Natural killer cell treated with Interleukin-12 subunit alpha and Interleukin-12 subunit beta and Interleukin-15 and Interleukin-18, amount 100 ng/mL, for 72 hours (primary cell): ENCODE measurements around the gene SNX3. TPM values are rescaled to one million over a fixed set of nuclear protein-coding genes. Genes with fewer than 3 reads are reported as not detected.
"Not testable (repeated sequence)": the region's sequence is repeated elsewhere in the genome, so short reads cannot be mapped to it uniquely, and the experiment has no call there.

Experiments used
- ATAC-seq, 2 donors: fragments of 150-1000 bp; cut with Tn5 transposase in 1 of 2; sonication (Bioruptor Pico), chemical (Tn5 transposase) in 1 of 2; 2 replicates each; pipeline ENCODE4 v1.10.0; 2021
- DNase-seq: peaks from one replicate; pipeline ENCODE4 v3.0.0; 2022; ENCODE audit warnings: low spot score
- H3K27ac Mint-ChIP-seq, 2 donors: 1 replicate in 1 of 2; 2 replicates in 1 of 2; pipeline ENCODE4 v1.8.0; 2022; ENCODE audit warnings: mixed read lengths in 2 of 2, mild to moderate bottlenecking in 1 of 2, moderate library complexity in 1 of 2
- H3K27me3 Mint-ChIP-seq, 2 donors: 1 replicate in 1 of 2; 2 replicates in 1 of 2; pipeline ENCODE4 v1.8.0; 2022; ENCODE audit warnings: mixed read lengths in 2 of 2
- H3K36me3 Mint-ChIP-seq: one replicate; pipeline ENCODE4 v1.8.0; 2022; ENCODE audit warnings: mixed read lengths
- H3K4me1 Mint-ChIP-seq, 2 donors: 1 replicate in 1 of 2; 2 replicates in 1 of 2; pipeline ENCODE4 v1.8.0; 2022; ENCODE audit warnings: low read depth in 2 of 2, mixed read lengths in 2 of 2, mild to moderate bottlenecking in 1 of 2
- H3K4me3 Mint-ChIP-seq: one replicate; pipeline ENCODE4 v1.8.0; 2022; ENCODE audit warnings: mixed read lengths
- H3K9me3 Mint-ChIP-seq: 2 replicates; pipeline ENCODE4 v1.8.0; 2022; ENCODE audit warnings: mixed read lengths
- total RNA-seq, 2 donors: library from RNA; stranded (reverse); gene quantifications; one replicate each; pipeline ENCODE4 v1.2.3, GENCODE V29; 2022

SNX3 gene
- total RNA-seq, 2 donors from 2014 or later, result 40.8 to 76.6 TPM

DNA sequence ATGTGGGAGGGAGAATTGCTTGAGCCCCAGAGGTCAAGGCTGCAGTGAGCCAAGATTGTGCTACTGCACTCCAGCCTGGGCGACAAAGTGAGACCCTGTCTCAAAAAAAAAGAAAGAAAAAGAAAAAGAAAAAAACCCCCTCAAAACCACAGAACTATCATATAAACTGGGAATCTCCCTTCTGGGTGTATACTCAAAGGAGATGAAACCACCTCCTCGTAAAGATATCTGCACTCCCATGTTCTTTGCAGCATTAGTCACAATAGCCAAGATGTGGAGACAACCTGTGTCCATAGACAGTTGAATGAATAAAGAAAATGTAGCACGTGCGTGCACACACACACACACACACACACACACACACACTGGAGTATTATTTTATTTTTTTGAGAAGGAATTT, 25.5 kb upstream of the SNX3 start:
- Mint-ChIP-seq H3K27ac (no peak overlapping the region), H3K9me3 (no peaks in the 10 kb centered on the region), H3K4me3 (no peak overlapping the region), H3K27me3 (peaks cover 3 to 9% of the 10 kb centered on the region in 2 donors), H3K4me1 (no peaks in the 10 kb centered on the region), H3K36me3 (no peaks in the 10 kb centered on the region)
- DNase-seq (no peak), ATAC-seq (no peak)

DNA sequence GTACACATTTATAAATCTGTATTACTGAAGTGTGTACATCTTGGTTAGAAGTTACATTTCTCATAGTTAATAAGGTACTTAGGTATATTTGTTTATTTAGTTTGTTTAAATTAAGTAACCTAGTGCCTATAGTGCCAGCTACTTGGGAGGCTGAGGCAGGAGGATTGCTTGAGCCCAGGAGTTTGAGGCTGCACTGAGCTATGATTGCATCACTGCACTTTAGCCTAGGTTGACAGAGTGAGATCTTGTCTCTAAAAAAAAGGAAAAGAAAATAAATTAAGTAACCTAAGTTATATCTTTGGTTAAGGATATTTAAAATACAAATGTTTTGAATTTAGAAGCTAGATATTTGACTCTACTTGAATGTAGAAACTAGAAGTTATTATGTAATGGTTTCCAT, 24.5 kb upstream of the SNX3 start:
- Mint-ChIP-seq H3K36me3 (no peaks in the 10 kb centered on the region), H3K27me3 (peaks cover 3 to 9% of the 10 kb centered on the region in 2 donors), H3K27ac (no peak overlapping the region), H3K4me1 (no peaks in the 10 kb centered on the region), H3K9me3 (no peaks in the 10 kb centered on the region), H3K4me3 (no peak overlapping the region)
- DNase-seq (no peak), ATAC-seq (no peak)

DNA sequence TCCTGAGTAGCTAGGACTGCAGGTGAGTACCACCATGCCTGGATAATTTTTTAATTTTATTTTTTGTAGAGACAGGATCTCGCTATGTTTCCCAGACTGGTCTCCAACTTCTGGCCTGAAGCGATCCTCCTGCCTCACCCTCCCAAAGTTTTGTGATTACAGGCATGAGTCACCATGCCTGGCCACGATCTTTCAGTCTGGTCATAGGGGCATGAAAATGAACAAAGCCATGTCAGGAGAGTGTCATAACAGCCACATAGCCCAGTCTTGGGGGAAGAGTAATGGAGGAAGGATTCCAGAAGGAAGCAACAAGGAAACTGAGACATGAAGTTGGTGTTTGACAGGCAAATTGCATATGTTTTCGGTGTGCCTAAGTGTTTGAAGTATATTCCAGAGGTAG, 17.0 kb upstream of the SNX3 start:
- ATAC-seq, result no peak
- H3K4me3 Mint-ChIP-seq, result no peak overlapping the region
- DNase-seq, result no peak

DNA sequence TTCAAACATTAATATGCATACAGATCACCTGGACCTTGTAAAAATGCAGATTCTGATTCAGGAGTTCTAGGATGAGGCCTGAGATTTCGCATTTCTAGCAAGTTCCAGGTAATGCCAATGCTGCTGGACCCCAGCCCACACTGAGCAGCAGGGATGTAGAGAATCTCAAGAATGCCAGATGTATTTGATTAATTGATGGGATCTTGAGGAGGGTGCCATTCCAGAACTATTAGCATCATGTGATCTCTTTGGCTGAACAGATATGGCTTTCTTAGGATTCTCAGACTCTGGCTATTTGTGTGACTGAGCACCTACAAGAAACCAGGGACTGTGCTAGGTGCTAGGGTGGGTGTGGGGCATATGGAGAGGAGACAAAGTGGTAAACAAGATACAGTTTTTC, 16.5 kb upstream of the SNX3 start:
- H3K27ac Mint-ChIP-seq, result no peak overlapping the region
- H3K9me3 Mint-ChIP-seq, result no peaks in the 10 kb centered on the region
- H3K4me1 Mint-ChIP-seq, result no peaks in the 10 kb centered on the region
- DNase-seq, result no peak
- H3K27me3 Mint-ChIP-seq, result peaks cover 7 to 9% of the 10 kb centered on the region in 2 donors
- no peak for ATAC-seq
- H3K4me3 Mint-ChIP-seq, result no peak overlapping the region
- H3K36me3 Mint-ChIP-seq, result no peaks in the 10 kb centered on the region

More for the DNA sequence above, 17.0 kb upstream of the SNX3 start:
- H3K4me1 Mint-ChIP-seq, result no peaks in the 10 kb centered on the region
- no peak overlapping the region for H3K27ac Mint-ChIP-seq
- no peaks in the 10 kb centered on the region for H3K36me3 Mint-ChIP-seq
- H3K9me3 Mint-ChIP-seq, result no peaks in the 10 kb centered on the region
- peaks cover 7 to 9% of the 10 kb centered on the region in 2 donors for H3K27me3 Mint-ChIP-seq

DNA sequence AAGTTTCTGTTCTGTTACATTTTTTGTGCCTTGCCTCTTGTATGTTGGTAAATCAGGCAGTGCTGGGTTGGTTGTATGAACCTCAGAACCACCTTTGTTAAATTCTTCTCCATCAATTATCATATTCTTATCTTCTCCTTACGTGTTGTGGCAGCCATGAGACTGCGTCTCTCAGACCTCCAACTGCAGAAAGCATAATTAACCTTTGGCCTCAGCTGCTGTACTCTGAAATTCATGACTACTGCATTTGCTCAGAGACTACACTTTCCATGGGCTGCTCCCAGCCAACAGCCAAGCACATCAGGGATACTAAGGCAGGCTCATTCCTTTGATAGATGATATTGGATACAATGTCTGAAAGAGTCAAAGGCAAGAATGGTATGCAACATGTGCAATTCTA, 15.1 kb upstream of the SNX3 start:
- Mint-ChIP-seq H3K27ac (no peak overlapping the region), H3K27me3 (peaks cover 7 to 9% of the 10 kb centered on the region in 2 donors), H3K4me3 (no peak overlapping the region), H3K36me3 (no peaks in the 10 kb centered on the region), H3K9me3 (no peaks in the 10 kb centered on the region), H3K4me1 (no peaks in the 10 kb centered on the region)
- DNase-seq, result no peak
- no peak for ATAC-seq

DNA sequence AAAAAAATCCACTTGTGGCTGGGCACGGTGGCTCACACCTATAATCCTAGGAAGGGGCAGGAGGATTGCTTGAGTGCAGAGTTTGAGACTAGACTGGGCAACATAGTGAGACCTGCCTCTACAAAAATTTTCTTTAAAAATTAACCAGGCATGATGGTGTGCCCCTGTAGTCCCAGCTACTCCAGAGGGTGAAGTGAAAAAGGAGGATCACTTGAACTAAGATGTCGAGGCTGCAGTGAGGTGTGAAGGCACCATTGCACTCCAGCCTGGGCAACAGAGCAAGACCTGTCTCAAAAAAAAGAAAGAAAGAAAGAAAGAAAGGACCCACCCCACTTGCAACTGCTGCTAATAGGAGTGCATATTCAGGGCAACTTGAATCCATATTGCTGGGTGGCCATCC, 13.7 kb upstream of the SNX3 start:
- no peak overlapping the region for H3K4me3 Mint-ChIP-seq
- H3K27me3 Mint-ChIP-seq, result peaks cover 7 to 9% of the 10 kb centered on the region in 2 donors
- no peaks in the 10 kb centered on the region for H3K36me3 Mint-ChIP-seq
- H3K4me1 Mint-ChIP-seq, result no peaks in the 10 kb centered on the region
- no peaks in the 10 kb centered on the region for H3K9me3 Mint-ChIP-seq
- H3K27ac Mint-ChIP-seq, result no peak overlapping the region
- ATAC-seq (no peak), DNase-seq (no peak)

DNA sequence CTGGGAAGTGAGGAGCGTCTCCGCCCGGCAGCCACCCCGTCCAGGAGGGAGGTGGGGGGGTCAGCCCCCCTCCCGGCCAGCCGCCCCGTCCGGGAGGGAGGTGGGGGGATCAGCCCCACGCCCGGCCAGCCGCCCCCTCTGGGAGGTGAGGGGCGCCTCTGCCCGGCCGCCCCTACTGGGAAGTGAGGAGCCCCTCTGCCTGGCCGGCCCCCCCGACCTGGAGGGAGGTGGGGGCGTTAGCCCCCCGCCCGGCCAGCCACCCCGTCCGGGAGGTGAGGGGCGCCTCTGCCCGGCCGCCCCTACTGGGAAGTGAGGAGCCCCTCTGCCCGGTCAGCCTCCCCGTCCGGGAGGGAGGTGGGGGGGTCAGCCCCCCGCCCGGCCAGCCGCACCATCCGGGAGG, 9.1 kb upstream of the SNX3 start:
- not testable (repeated sequence) for H3K4me3 Mint-ChIP-seq, H3K9me3 Mint-ChIP-seq, DNase-seq, H3K27ac Mint-ChIP-seq, H3K36me3 Mint-ChIP-seq, ATAC-seq, H3K4me1 Mint-ChIP-seq, H3K27me3 Mint-ChIP-seq

DNA sequence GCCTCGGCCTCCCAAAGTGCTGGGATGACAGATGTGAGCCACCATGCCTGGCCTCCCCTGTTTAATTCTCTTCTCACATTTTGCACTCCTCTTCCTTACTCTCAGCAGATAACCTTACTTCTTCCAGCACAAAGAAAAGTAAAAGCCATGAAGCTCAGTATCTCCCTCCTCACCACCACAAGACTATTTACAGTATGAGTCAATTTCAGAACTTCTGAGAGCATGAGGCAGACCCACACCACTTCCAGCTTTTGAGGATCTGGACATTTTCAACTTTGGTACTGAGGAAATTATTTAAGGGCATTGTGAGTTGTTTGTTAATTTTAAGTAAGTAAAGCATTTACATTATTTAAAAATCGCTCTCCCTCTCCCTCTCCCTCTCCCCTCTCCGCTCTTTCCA, 8.0 kb upstream of the SNX3 start:
- Mint-ChIP-seq H3K4me3 (no peak overlapping the region), H3K27ac (peak overlapping the region in 1 of 2 donors; percentile 8), H3K27me3 (peaks cover 0 to 2% of the 10 kb centered on the region in 2 donors), H3K9me3 (no peaks in the 10 kb centered on the region), H3K4me1 (no peaks in the 10 kb centered on the region), H3K36me3 (no peaks in the 10 kb centered on the region)
- no peak for ATAC-seq
- no peak for DNase-seq

DNA sequence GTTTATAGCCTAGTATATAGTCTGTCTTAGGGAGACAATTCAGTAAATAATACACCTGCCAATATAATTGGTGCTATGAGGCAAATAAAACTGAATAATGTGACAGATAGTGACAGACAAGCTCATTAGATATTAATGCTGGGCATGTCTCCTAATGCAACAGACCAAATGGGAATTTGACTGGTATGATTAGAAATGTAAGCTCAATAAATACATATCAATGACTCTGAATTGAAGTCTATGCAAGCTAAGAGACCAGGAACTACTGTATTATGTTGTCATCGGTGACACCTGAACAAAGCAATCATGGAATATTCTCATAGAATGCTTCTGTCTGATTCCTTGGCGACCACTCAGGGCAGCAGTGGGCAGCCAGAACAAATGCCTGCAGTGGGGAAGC, 2.5 kb upstream of the SNX3 start:
- no peak for DNase-seq
- Mint-ChIP-seq H3K9me3 (no peaks in the 10 kb centered on the region), H3K27ac (no peak overlapping the region), H3K27me3 (no peaks in the 10 kb centered on the region), H3K4me3 (no peak overlapping the region), H3K36me3 (no peaks in the 10 kb centered on the region), H3K4me1 (peaks cover 4 to 5% of the 10 kb centered on the region in 2 donors)
- no peak for ATAC-seq

DNA sequence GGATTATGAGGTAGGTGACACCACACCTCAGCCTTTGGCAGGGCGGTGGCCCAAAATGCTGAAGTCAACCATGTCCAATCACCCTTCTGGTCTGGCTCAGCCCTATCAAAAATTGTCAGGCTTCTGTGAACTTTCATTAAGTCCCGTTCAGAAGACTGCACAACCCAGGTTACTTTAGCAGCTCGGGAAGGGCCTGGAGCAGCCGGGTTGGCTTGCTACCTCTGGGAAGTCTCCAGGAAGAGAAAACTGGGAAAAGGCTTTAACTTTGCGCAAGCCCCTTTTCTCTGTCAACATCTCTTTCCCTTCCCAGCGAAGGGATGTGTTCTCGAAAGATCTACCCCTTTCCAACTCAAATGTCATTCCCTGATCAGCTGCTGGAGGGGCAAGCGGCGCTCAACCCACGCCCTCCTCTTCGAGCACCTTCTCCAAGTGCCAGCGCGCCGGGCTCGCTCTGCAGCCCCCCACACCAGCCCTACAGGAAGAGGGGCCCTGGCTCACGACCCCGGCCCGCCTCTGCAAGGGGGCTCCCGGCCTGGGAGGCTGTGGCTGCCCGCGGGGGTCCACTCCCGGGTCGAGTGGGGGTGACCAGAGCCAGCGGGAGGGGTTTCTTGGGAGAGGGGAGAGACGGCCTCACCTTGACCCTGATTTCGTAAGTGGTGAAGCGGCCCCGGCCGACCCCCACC, 573 bp downstream of the SNX3 start:
- no peaks in the 10 kb centered on the region for H3K9me3 Mint-ChIP-seq
- DNase-seq, result no peak
- H3K27me3 Mint-ChIP-seq, result no peaks in the 10 kb centered on the region
- peak overlapping the region; percentile 89 for H3K4me3 Mint-ChIP-seq
- no peaks in the 10 kb centered on the region for H3K36me3 Mint-ChIP-seq
- peak in 1 of 2 donors; percentile 5 for ATAC-seq
- H3K27ac Mint-ChIP-seq, result peak overlapping the region; percentile 88 to 94
- peaks cover 10 to 14% of the 10 kb centered on the region in 2 donors for H3K4me1 Mint-ChIP-seq

DNA sequence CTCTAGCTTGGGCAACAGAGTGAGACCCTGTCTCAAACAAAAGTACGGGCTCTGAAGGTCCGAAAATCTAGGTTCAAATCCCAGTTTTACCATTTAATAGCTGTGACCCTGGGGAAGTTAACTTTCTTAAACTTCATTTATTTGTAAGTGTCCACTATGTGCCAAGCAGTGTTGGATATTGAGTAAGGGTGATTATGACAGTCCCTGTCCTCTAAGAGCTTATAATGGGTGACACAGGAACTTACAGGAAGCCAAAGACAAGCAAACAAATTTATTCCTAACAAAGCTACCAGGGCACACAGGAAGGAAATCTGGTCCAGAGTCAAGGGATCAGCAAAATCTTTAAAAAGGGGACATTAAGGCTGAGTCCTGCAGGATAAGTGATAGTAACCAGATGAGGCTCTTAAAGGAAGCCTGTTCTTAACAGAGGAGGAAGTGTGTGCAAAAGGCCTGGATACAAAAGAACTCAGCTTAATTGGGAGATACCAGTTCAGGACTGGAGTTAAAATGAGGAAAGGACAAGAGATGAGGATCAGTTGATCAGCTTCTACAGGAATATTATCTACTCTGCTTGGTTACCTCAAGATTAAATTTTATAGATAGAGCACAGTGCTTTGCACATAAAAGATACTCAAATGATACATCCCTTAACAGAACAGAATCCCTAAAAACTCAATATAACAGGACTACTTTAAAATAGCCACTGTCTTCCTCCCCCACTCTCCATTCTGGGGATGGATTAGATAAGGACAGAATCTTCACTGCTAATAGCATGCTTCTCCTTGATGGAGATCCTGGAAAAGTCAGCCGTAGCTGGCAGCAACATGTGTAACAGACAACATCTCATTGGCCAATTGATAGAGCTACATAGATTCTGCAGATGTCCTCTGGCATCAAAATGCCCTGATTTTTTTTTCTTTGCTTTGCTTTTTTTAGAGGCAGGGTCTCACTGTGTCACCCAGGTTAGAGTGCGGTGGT, 6.1 kb downstream of the SNX3 start:
- ATAC-seq (no peak), DNase-seq (no peak)
- no peaks in the 10 kb centered on the region for H3K9me3 Mint-ChIP-seq
- H3K4me1 Mint-ChIP-seq, result peaks cover 32 to 35% of the 10 kb centered on the region in 2 donors
- no peak overlapping the region for H3K4me3 Mint-ChIP-seq
- no peaks in the 10 kb centered on the region for H3K27me3 Mint-ChIP-seq
- no peaks in the 10 kb centered on the region for H3K36me3 Mint-ChIP-seq
- H3K27ac Mint-ChIP-seq, result no peak overlapping the region

DNA sequence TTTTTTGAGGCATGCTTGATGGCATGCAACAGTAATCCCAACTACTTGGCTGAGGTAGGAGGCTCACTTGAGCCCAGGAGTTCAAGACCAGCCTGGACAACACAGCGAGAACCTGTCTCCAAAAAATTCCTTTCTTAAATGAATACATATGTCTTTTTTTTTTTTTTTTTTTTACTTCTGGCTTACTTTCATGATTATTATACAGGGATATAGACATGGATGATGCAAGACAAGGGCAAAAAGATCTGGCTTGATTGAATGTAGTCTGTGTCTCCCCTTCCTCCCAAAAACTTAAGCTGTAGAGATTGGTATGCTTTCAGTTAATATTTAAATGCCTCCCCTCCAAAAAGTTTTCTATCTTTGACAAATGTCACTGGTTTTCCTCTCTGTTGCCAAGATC, 7.6 kb downstream of the SNX3 start:
- no peaks in the 10 kb centered on the region for H3K36me3 Mint-ChIP-seq
- peaks cover 33 to 37% of the 10 kb centered on the region in 2 donors for H3K4me1 Mint-ChIP-seq
- no peaks in the 10 kb centered on the region for H3K9me3 Mint-ChIP-seq

DNA sequence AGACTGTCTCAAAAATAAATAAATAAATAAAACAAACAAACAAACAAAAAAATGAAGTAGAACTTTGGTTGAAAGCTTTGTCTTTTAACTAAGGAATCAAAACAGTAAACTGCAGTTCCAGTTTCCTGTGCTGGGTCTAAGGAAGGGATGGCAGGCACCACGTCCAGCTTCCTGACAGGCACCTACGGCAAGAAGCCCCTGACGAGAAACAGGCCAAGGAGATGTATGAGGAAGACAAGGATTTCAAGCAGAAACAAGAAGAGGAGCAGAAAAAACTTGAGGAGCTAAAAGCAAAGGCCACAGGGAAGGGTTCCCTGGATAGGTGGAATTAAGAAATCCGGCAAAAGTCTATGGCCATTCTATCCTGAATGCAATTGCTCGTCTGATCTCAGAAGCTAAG, 8.8 kb downstream of the SNX3 start:
- Mint-ChIP-seq H3K4me3 (no peak overlapping the region), H3K4me1 (peaks cover 39 to 41% of the 10 kb centered on the region in 2 donors), H3K9me3 (no peaks in the 10 kb centered on the region), H3K27ac (peak overlapping the region in 1 of 2 donors; percentile 80), H3K27me3 (no peaks in the 10 kb centered on the region), H3K36me3 (no peaks in the 10 kb centered on the region)
- DNase-seq (no peak), ATAC-seq (no peak)

More for the DNA sequence above, 7.6 kb downstream of the SNX3 start:
- no peaks in the 10 kb centered on the region for H3K27me3 Mint-ChIP-seq
- DNase-seq (no peak), ATAC-seq (no peak)
- H3K4me3 Mint-ChIP-seq, result no peak overlapping the region
- H3K27ac Mint-ChIP-seq, result peak overlapping the region in 1 of 2 donors; percentile 54

DNA sequence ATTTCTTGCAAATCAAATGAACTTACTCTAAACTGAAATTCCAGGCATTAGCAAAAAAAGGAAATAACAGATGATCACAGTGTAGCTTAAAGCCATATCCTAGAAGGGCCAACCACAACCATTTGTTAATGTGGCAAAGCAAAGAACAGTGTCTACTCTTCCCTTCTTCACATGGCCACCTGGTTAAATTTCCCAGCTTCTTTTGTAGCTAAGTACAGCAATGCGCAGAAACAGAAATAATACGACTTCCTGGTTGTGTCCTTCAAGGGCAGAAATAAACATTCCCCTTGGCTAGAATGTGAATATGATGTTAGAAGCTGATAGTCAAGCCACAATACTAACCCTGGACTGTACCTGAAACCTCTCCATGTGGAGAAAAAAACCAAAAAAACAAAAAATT, 9.6 kb downstream of the SNX3 start:
- Mint-ChIP-seq H3K4me3 (no peak overlapping the region), H3K27ac (no peak overlapping the region)
- ATAC-seq, result no peak

More for the DNA sequence above, 9.6 kb downstream of the SNX3 start:
- Mint-ChIP-seq H3K27me3 (no peaks in the 10 kb centered on the region), H3K4me1 (peaks cover 33 to 39% of the 10 kb centered on the region in 2 donors), H3K36me3 (no peaks in the 10 kb centered on the region), H3K9me3 (no peaks in the 10 kb centered on the region)
- DNase-seq, result no peak
